Tibial nerve (tissue), 4 donors: ENCODE measurements around the gene ATPAF1. TPM values are rescaled to one million over a fixed set of nuclear protein-coding genes. Genes with fewer than 3 reads are reported as not detected.

Experiments
- DNase-seq, 2 donors: peaks; one replicate each; pipeline ENCODE4 v3.0.0-alpha.2; 2019; ENCODE audit warnings: low spot score in 2 of 2
- H3K27ac ChIP-seq, 4 donors: fragments of 200-600 bp; sonication (generic) in 3 of 4; one replicate each; pipeline ENCODE4 v1.5.1; 2017 to 2019; ENCODE audit warnings: mild to moderate bottlenecking in 1 of 4
- H3K27me3 ChIP-seq, 2 donors: fragments of 200-600 bp; sonication (generic) in 1 of 2; one replicate each; pipeline versions ENCODE4 v1.5.1 to v1.6.0; 2017 to 2019
- H3K36me3 ChIP-seq, 3 donors: fragments of 200-600 bp; sonication (generic); one replicate each; pipeline ENCODE4 v1.5.1; 2018 to 2019
- H3K4me1 ChIP-seq, 4 donors: fragments of 200-600 bp; sonication (generic) in 3 of 4; one replicate each; pipeline ENCODE4 v1.5.1; 2017 to 2019
- H3K4me3 ChIP-seq, 4 donors: fragments of 200-600 bp; sonication (generic) in 3 of 4; one replicate each; pipeline ENCODE4 v1.5.1; 2017 to 2019; ENCODE audit warnings: mild to moderate bottlenecking in 1 of 4, moderate library complexity in 1 of 4
- H3K9me3 ChIP-seq, 4 donors: fragments of 200-600 bp; sonication (generic) in 3 of 4; one replicate each; pipeline ENCODE4 v1.5.1; 2017 to 2019
- CTCF ChIP-seq, 5 experiments: fragments of 200-600 bp in 3 of 5; fragments of 450-650 bp in 2 of 5; sonication (generic) in 3 of 5; IDR thresholded peaks; one replicate each; pipeline ENCODE4 v1.5.1; 2016 to 2019; ENCODE audit warnings: antibody characterized with exemption in 5 of 5, mild to moderate bottlenecking in 3 of 5, moderate library complexity in 2 of 5
- EP300 ChIP-seq, 2 donors: sonication (generic); formaldehyde crosslinking; IDR thresholded peaks; one replicate each; pipeline ENCODE4 v1.6.1; 2017; ENCODE audit warnings: antibody characterized with exemption in 2 of 2, mild to moderate bottlenecking in 1 of 2
- POLR2A ChIP-seq, 2 donors: fragments of 450-650 bp; IDR thresholded peaks; one replicate each; pipeline ENCODE4 v1.6.1; 2017; ENCODE audit warnings: antibody characterized with exemption in 2 of 2, mild to moderate bottlenecking in 2 of 2, moderate library complexity in 2 of 2
- WGBS, 2 donors: methylation state at CpG; one replicate each; pipeline ENCODE4 v1.1.5; 2018; 5-methylcytosine and 5-hydroxymethylcytosine counted together
- total RNA-seq, 4 donors: library from RNA; depleted of rRNA; stranded (reverse); fragments of >200 nt; gene quantifications; one replicate each; pipeline ENCODE4 v1.1.0, GENCODE V29; 2016

Gene ATPAF1
- total RNA-seq, 4 donors from 2014 or later, result 26.3 to 38.5 (median 30.2) TPM

GRCh38 chr1:46601257-46602007, 66.7 kb downstream of the ATPAF1 start:
- Histone ChIP-seq H3K27ac (peak overlapping the region in 1 of 4 donors; percentile 21), H3K4me3 (no peak overlapping the region), H3K4me1 (peaks cover 0 to 47% (median 11%) of the 10 kb centered on the region in 4 donors), H3K27me3 (no peaks in the 10 kb centered on the region), H3K36me3 (no peaks in the 10 kb centered on the region), H3K9me3 (no peaks in the 10 kb centered on the region)
- 87 to 91% methylated on average over 3 of the region's 3 CpGs for WGBS, 2 donors
- no peak for DNase-seq
- TF ChIP-seq EP300 (IDR thresholded peaks at IDR 0.05), result no peak
- TF ChIP-seq CTCF (IDR thresholded peaks at IDR 0.05), result no peak
- TF ChIP-seq POLR2A (IDR thresholded peaks at IDR 0.05), result no peak

- Histone ChIP-seq H3K36me3 (no peaks in the 10 kb centered on the region), H3K9me3 (no peaks in the 10 kb centered on the region), H3K27me3 (no peaks in the 10 kb centered on the region), H3K4me1 (peaks cover 0 to 57% (median 13%) of the 10 kb centered on the region in 4 donors), H3K4me3 (no peak overlapping the region), H3K27ac (no peak overlapping the region)
- DNase-seq, result no peak
- WGBS, 2 donors, result 82 to 89% methylated on average over 9 of the region's 9 CpGs
- TF ChIP-seq EP300 (IDR thresholded peaks at IDR 0.05), result no peak
- TF ChIP-seq CTCF (IDR thresholded peaks at IDR 0.05), result no peak
- no peak for TF ChIP-seq POLR2A (IDR thresholded peaks at IDR 0.05)
Observed at GRCh38 chr1:46599059-46599970, 68.8 kb downstream of the ATPAF1 start.

- Histone ChIP-seq H3K36me3 (peaks cover 0 to 17% (median 11%) of the 10 kb centered on the region in 3 donors), H3K27ac (no peak overlapping the region), H3K4me1 (peaks cover 0 to 41% (median 4%) of the 10 kb centered on the region in 4 donors), H3K9me3 (no peaks in the 10 kb centered on the region), H3K27me3 (no peaks in the 10 kb centered on the region), H3K4me3 (no peak overlapping the region)
- 76 to 91% methylated on average over 3 of the region's 3 CpGs for WGBS, 2 donors
- TF ChIP-seq CTCF (IDR thresholded peaks at IDR 0.05) (no peak), EP300 (IDR thresholded peaks at IDR 0.05) (no peak), POLR2A (IDR thresholded peaks at IDR 0.05) (no peak)
- no peak for DNase-seq
Observed at GRCh38 chr1:46596846-46597245, 71.3 kb downstream of the ATPAF1 start.

- no peaks in the 10 kb centered on the region for H3K9me3 ChIP-seq
- no peak for DNase-seq
- TF ChIP-seq EP300 (IDR thresholded peaks at IDR 0.05) (no peak), CTCF (IDR thresholded peaks at IDR 0.05) (no peak), POLR2A (IDR thresholded peaks at IDR 0.05) (no peak)
- WGBS, 2 donors, result 100% methylated on average over 1 of the region's 1 CpG
- H3K27me3 ChIP-seq, result no peaks in the 10 kb centered on the region
- peaks cover 0 to 33% (median 4%) of the 10 kb centered on the region in 4 donors for H3K4me1 ChIP-seq
- H3K27ac ChIP-seq, result peak overlapping the region in 3 of 4 donors; percentile 47 to 66 (median 62)
- peaks cover 0 to 25% (median 14%) of the 10 kb centered on the region in 3 donors for H3K36me3 ChIP-seq
- no peak overlapping the region for H3K4me3 ChIP-seq
Observed at GRCh38 chr1:46596036-46596435, 72.1 kb downstream of the ATPAF1 start.
